LNCAP (cell line): ENCODE results near the gene NPAS3.

Source experiments
- CTCF ChIP-seq: fragments of 450-650 bp; IDR thresholded peaks from 2 replicates; pipeline ENCODE4 v1.5.1; 2017; ENCODE audit warnings: mild to moderate bottlenecking

The NPAS3 gene

GRCh38 chr14:33455654-33456345 is 517.1 kb downstream of the NPAS3 start:
- no peak for TF ChIP-seq CTCF

GRCh38 chr14:33457021-33457420 is 518.3 kb downstream of the NPAS3 start:
- TF ChIP-seq CTCF: no peak

GRCh38 chr14:33457617-33458016 is 518.9 kb downstream of the NPAS3 start:
- TF ChIP-seq CTCF: no peak

- no peak for TF ChIP-seq CTCF
Observed at GRCh38 chr14:33460164-33460563, 521.5 kb downstream of the NPAS3 start.

- TF ChIP-seq CTCF: no peak
Observed at GRCh38 chr14:33461036-33461435, 522.4 kb downstream of the NPAS3 start.

- no peak for TF ChIP-seq CTCF
Observed at GRCh38 chr14:33463731-33464130, 525.1 kb downstream of the NPAS3 start.

GRCh38 chr14:33464254-33464962 is 525.7 kb downstream of the NPAS3 start:
- no peak for TF ChIP-seq CTCF
